ENCODE data around the gene MUSK.

Gene MUSK

DNA sequence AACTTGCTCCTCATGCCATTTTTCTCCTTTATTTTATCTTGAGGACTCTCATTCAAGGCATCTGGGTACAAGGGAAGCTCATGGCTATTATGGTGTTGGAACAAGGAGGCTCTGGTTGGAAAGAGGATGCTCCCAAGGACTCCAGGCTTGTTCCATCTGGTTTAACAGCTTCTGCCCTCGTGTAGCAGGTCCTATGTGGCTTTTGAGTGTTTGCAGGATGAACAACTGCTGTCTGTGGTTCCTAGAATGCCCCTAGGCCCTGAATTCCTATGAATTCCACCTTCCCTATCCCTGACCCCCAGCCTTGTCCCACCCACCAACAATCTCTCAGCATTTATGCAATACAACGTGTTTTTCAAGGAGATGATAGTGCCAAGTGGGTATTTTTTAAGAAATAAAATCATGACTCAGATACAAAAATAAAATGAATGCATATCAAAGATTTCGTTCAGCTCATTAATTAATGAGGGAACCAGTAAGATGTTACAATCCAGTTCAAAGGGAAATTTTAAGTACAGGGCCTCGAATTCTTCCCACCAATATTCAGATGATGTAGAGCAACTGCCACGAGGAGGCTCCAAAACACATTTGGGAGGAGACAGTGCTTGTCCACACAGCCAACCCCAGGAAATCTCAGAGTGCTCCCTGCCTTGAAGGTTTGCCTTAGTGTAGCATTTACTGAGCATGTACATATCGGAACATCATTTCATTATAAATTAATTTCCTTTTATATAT, 182.0 kb downstream of the MUSK start:
- DNase-seq = no peak
- H3K36me3 ChIP-seq = no peaks in the 10 kb centered on the region
- no peaks in the 10 kb centered on the region for H3K27me3 ChIP-seq
- TF ChIP-seq, protein P1, sequence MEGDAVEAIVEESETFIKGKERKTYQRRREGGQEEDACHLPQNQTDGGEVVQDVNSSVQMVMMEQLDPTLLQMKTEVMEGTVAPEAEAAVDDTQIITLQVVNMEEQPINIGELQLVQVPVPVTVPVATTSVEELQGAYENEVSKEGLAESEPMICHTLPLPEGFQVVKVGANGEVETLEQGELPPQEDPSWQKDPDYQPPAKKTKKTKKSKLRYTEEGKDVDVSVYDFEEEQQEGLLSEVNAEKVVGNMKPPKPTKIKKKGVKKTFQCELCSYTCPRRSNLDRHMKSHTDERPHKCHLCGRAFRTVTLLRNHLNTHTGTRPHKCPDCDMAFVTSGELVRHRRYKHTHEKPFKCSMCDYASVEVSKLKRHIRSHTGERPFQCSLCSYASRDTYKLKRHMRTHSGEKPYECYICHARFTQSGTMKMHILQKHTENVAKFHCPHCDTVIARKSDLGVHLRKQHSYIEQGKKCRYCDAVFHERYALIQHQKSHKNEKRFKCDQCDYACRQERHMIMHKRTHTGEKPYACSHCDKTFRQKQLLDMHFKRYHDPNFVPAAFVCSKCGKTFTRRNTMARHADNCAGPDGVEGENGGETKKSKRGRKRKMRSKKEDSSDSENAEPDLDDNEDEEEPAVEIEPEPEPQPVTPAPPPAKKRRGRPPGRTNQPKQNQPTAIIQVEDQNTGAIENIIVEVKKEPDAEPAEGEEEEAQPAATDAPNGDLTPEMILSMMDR (IDR thresholded peaks at IDR 0.05; ENCODE audit: low read depth, low read length) = no peak
- no peaks in the 10 kb centered on the region for H3K4me1 ChIP-seq
- H3K4me3 ChIP-seq (ENCODE audit: low read depth, low read length) = no peak overlapping the region
- H3K9me3 ChIP-seq = no peaks in the 10 kb centered on the region

Data from BE2C (cell line).